Parathyroid adenoma (tissue), 2 donors: ENCODE results near the gene MAML2.

Experiments used
- H2AFZ ChIP-seq: fragments of 300-600 bp; sonication (generic); one replicate; pipeline ENCODE4 v1.7.0; 2017; ENCODE audit warnings: antibody characterized with exemption, mild to moderate bottlenecking
- H3K27ac ChIP-seq: fragments of 300-600 bp; sonication (generic); one replicate; pipeline ENCODE4 v1.7.0; 2017
- H3K27me3 ChIP-seq: fragments of 300-600 bp; sonication (generic); one replicate; pipeline ENCODE4 v1.7.0; 2017; ENCODE audit warnings: low read length; ENCODE audit not compliant: control insufficient read depth, insufficient read depth
- H3K36me3 ChIP-seq: fragments of 300-600 bp; sonication (generic); one replicate; pipeline ENCODE4 v1.7.0; 2017; ENCODE audit warnings: low read length; ENCODE audit not compliant: control insufficient read depth, insufficient read depth
- H3K4me1 ChIP-seq: fragments of 300-600 bp; sonication (generic); one replicate; pipeline ENCODE4 v1.7.0; 2017; ENCODE audit warnings: control low read depth
- H3K4me2 ChIP-seq: fragments of 300-600 bp; sonication (generic); one replicate; pipeline ENCODE4 v1.7.0; 2017; ENCODE audit warnings: low read length
- H3K4me3 ChIP-seq: fragments of 300-600 bp; sonication (generic); one replicate; pipeline ENCODE4 v1.7.0; 2017; ENCODE audit warnings: low read depth, low read length
- H3K79me2 ChIP-seq: fragments of 300-600 bp; sonication (generic); one replicate; pipeline ENCODE4 v1.7.0; 2017; ENCODE audit warnings: control low read depth
- H3K9ac ChIP-seq: fragments of 300-600 bp; sonication (generic); one replicate; pipeline ENCODE4 v1.7.0; 2017; ENCODE audit warnings: mild to moderate bottlenecking
- H3K9me3 ChIP-seq: fragments of 300-600 bp; sonication (generic); one replicate; pipeline ENCODE4 v1.7.0; 2017; ENCODE audit warnings: low read length; ENCODE audit not compliant: control insufficient read depth
- CTCF ChIP-seq: fragments of 300-600 bp; sonication (generic); IDR thresholded peaks from one replicate; pipeline ENCODE4 v1.7.0; 2017; ENCODE audit warnings: antibody characterized with exemption, mild to moderate bottlenecking
- donor health status: primary hyperparathyroidism.

MAML2 gene

GRCh38 chr11:96260532-96260931, 82.5 kb downstream of the MAML2 start:
- Histone ChIP-seq H3K27me3 (no peaks in the 10 kb centered on the region), H3K9ac (no peak overlapping the region), H3K79me2 (peaks cover 8% of the 10 kb centered on the region), H3K4me3 (no peak overlapping the region), H3K9me3 (no peaks in the 10 kb centered on the region), H3K27ac (no peak overlapping the region), H2AFZ (no peak overlapping the region), H3K4me1 (peaks cover 4% of the 10 kb centered on the region), H3K4me2 (no peak overlapping the region), H3K36me3 (no peaks in the 10 kb centered on the region)
- no peak for TF ChIP-seq CTCF

DNA sequence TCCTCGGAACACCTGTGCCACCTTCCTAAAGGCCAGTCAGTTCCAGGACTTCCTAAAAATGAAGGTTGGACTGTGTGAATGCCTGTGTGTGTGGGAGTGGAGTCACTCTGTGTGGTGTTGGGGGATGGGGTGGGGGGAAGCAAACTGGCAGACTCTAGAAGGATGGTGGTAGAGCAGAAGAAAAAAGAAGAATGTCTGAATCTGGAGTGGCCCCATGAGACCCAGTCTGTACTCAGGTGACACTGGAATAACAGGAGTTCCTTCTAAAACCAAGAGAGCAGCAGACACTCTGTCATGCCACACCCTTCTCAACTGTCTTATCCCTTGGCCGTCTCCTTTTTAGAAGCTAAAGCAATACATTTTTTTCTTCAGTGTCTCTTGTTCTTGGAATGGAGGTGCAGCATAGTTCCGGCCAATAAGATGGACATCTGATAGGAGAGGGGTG, 82.9 kb downstream of the MAML2 start:
- H3K79me2 ChIP-seq: peaks cover 10% of the 10 kb centered on the region
- no peak overlapping the region for H3K4me2 ChIP-seq
- H2AFZ ChIP-seq: no peak overlapping the region
- no peak overlapping the region for H3K9ac ChIP-seq
- no peaks in the 10 kb centered on the region for H3K36me3 ChIP-seq
- peaks cover 4% of the 10 kb centered on the region for H3K4me1 ChIP-seq
- TF ChIP-seq CTCF: no peak
- no peak overlapping the region for H3K27ac ChIP-seq
- no peak overlapping the region for H3K4me3 ChIP-seq
- H3K9me3 ChIP-seq: no peaks in the 10 kb centered on the region
- no peaks in the 10 kb centered on the region for H3K27me3 ChIP-seq

GRCh38 chr11:96259134-96259830, 83.7 kb downstream of the MAML2 start:
- Histone ChIP-seq H2AFZ (no peak overlapping the region), H3K4me3 (no peak overlapping the region), H3K36me3 (no peaks in the 10 kb centered on the region), H3K4me2 (no peak overlapping the region), H3K9ac (no peak overlapping the region), H3K79me2 (peaks cover 11% of the 10 kb centered on the region), H3K27ac (no peak overlapping the region), H3K27me3 (no peaks in the 10 kb centered on the region), H3K4me1 (peaks cover 4% of the 10 kb centered on the region), H3K9me3 (no peaks in the 10 kb centered on the region)
- no peak for TF ChIP-seq CTCF

DNA sequence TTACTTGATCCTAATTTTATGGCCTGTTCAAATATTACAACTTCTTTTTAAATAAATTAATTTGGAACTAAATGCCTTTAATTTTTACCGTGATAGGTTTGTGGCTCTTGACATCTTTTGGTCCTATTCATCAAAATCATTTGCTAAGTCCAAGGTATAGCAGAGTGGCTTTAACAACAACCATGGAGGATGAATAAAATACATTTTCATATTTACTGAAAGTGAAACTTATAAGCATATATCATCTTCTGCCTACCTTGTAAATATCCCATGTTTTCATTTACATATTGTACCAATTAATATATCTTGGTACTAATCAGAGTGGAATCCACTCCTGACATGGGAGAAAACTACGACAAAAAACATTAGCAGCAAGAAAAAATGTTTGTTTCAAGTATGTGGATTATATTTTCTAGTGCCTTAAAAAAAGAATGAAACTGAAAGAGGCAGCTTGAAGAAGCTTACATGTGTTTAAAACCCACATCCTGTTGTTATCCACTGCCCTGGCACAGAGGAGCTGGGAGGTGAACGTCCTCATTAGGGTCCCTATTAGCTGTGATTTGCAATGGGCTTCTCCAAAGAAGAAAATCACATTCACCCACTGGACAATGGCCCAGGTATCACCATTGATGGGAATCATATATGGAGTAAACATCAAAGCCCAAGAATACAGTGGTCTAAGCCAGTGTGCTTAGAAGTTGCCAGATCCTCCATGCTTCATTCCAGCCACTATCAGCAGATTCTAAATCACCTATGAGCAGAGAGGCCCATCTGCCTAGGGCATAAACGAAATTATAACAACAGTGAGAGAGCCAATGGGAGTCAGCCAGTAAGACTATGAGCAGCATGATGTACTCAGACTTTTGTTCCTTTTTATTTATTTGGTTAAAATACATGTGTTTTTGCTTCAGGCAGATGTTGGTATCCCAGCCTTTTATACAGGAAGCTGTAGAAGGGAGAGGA, 84.7 kb downstream of the MAML2 start:
- Histone ChIP-seq H3K27me3 (no peaks in the 10 kb centered on the region), H3K4me1 (peaks cover 4% of the 10 kb centered on the region), H3K79me2 (peaks cover 11% of the 10 kb centered on the region), H3K27ac (peak overlapping the region; percentile 4), H3K9me3 (no peaks in the 10 kb centered on the region), H3K36me3 (no peaks in the 10 kb centered on the region), H3K4me3 (no peak overlapping the region), H3K9ac (no peak overlapping the region), H2AFZ (no peak overlapping the region), H3K4me2 (no peak overlapping the region)
- TF ChIP-seq CTCF: no peak
